DOHH2 (cell line): ENCODE measurements around the gene GK.

Experiments used
- H3F3A ChIP-seq: fragments of 200-600 bp; sonication (generic), shearing (Covaris generic); 2 replicates; pipeline ENCODE4 v1.6.0; 2016; ENCODE audit warnings: antibody characterized with exemption, mild to moderate bottlenecking; ENCODE audit not compliant: control insufficient read depth, insufficient read depth
- H3K27ac ChIP-seq: fragments of 200-600 bp; sonication (generic); 2 replicates; pipeline ENCODE4 v1.5.1; 2014; ENCODE audit warnings: low read depth, mild to moderate bottlenecking, low read length, moderate library complexity
- H3K27me3 ChIP-seq: fragments of 200-600 bp; sonication (generic); 2 replicates; pipeline ENCODE4 v1.6.1; 2014; ENCODE audit warnings: mild to moderate bottlenecking, low read length, mixed read lengths; ENCODE audit not compliant: control insufficient read depth
- H3K36me3 ChIP-seq: fragments of 200-600 bp; sonication (generic); 2 replicates; pipeline ENCODE4 v1.6.1; 2014; ENCODE audit warnings: mild to moderate bottlenecking, low read length, moderate library complexity, mixed read lengths; ENCODE audit not compliant: control insufficient read depth
- H3K4me1 ChIP-seq: fragments of 200-600 bp; sonication (generic); 2 replicates; pipeline ENCODE4 v1.6.1; 2014; ENCODE audit warnings: mild to moderate bottlenecking, low read length, mixed read lengths; ENCODE audit not compliant: control insufficient read depth
- H3K4me2 ChIP-seq: fragments of 200-600 bp; sonication (generic); 2 replicates; pipeline ENCODE4 v1.6.0; 2014; ENCODE audit warnings: mild to moderate bottlenecking, low read length, moderate library complexity
- H3K4me3 ChIP-seq: fragments of 200-600 bp; sonication (generic); 2 replicates; pipeline ENCODE4 v1.5.1; 2014; ENCODE audit warnings: mild to moderate bottlenecking, low read length, mixed read lengths
- H3K79me2 ChIP-seq: fragments of 200-600 bp; sonication (generic); 2 replicates; pipeline ENCODE4 v1.6.1; 2014; ENCODE audit warnings: mild to moderate bottlenecking, low read length, mixed read lengths; ENCODE audit not compliant: control insufficient read depth
- H3K9me2 ChIP-seq: fragments of 200-600 bp; sonication (generic); replicated peaks from 2 replicates; pipeline ENCODE4 v1.6.1; 2014; ENCODE audit warnings: mild to moderate bottlenecking, low read length, mixed read lengths; ENCODE audit not compliant: control insufficient read depth
- H3K9me3 ChIP-seq: fragments of 200-600 bp; sonication (generic); 2 replicates; pipeline ENCODE4 v1.6.1; 2014; ENCODE audit warnings: antibody characterized with exemption, low read length, mixed read lengths; ENCODE audit not compliant: control insufficient read depth, insufficient read depth
- H4K20me1 ChIP-seq: fragments of 200-600 bp; sonication (generic); 2 replicates; pipeline ENCODE4 v1.6.0; 2014; ENCODE audit warnings: low read depth, mild to moderate bottlenecking, antibody characterized with exemption, low read length, moderate library complexity; ENCODE audit not compliant: control insufficient read depth, insufficient read depth
- EZH2phosphoT487 ChIP-seq: fragments of 200-600 bp; sonication (generic); IDR thresholded peaks from 2 replicates; pipeline ENCODE4 v1.6.1; 2017; ENCODE audit warnings: borderline replicate concordance, mild to moderate bottlenecking, antibody characterized with exemption, low read length, moderate library complexity, mixed read lengths
- TF ChIP-seq, protein P1 (sequence below): fragments of 200-600 bp; sonication (generic); IDR thresholded peaks from one replicate; pipeline ENCODE4 v1.5.1; 2014; ENCODE audit warnings: antibody characterized with exemption, mild to moderate bottlenecking, low read depth, low read length; ENCODE audit not compliant: poor library complexity, severe bottlenecking

Gene GK

DNA sequence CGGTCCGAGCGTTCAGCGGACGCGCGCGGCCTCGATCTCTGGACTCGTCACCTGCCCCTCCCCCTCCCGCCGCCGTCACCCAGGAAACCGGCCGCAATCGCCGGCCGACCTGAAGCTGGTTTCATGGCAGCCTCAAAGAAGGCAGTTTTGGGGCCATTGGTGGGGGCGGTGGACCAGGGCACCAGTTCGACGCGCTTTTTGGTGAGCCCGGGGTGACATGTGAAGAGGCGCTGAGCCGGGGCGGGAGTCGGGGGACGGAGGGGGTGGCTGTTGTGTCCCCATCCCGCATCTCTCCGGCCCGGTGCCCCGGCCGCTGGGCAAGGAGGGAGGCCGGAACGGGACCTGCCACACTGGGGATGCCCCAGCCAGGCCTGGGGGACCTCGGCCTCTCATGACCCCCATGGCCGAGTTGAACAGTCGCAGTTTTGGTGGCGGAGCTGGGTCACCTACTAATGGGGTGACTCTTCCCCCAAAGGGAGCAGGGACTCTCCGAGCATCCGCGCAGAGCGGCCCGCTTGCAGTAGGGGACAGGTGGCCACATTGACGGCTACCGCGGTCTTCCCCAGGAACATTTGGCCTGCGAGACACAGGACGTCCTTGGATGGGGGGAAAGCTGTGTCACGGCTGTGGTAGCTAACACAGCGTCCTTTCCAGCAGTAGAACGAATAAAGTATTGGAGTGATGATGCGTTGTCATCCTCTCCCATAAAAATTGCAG lies at the start of gene GK:
GK (plus strand) TSS at position 9 of the 717 bp plus-strand sequence; CDS start at position 124, 115 bp downstream.
- H3K36me3 ChIP-seq: no peaks in the 10 kb centered on the region
- TF ChIP-seq, protein P1, sequence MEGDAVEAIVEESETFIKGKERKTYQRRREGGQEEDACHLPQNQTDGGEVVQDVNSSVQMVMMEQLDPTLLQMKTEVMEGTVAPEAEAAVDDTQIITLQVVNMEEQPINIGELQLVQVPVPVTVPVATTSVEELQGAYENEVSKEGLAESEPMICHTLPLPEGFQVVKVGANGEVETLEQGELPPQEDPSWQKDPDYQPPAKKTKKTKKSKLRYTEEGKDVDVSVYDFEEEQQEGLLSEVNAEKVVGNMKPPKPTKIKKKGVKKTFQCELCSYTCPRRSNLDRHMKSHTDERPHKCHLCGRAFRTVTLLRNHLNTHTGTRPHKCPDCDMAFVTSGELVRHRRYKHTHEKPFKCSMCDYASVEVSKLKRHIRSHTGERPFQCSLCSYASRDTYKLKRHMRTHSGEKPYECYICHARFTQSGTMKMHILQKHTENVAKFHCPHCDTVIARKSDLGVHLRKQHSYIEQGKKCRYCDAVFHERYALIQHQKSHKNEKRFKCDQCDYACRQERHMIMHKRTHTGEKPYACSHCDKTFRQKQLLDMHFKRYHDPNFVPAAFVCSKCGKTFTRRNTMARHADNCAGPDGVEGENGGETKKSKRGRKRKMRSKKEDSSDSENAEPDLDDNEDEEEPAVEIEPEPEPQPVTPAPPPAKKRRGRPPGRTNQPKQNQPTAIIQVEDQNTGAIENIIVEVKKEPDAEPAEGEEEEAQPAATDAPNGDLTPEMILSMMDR: no peak
- TF ChIP-seq EZH2phosphoT487: no peak
- H3K9me3 ChIP-seq: no peaks in the 10 kb centered on the region
- H3F3A ChIP-seq: no peaks in the 10 kb centered on the region
- no peaks in the 10 kb centered on the region for H4K20me1 ChIP-seq
- H3K9me2 ChIP-seq: no peaks in the 10 kb centered on the region
- peak within 1 kb of the TSS; percentile 51 for H3K27ac ChIP-seq
- peak within 1 kb of the TSS; percentile 77 for H3K4me3 ChIP-seq
- peaks cover 35% of the 10 kb centered on the region for H3K4me1 ChIP-seq
- H3K27me3 ChIP-seq: no peaks in the 10 kb centered on the region
- peaks cover 25% of the 10 kb centered on the region for H3K79me2 ChIP-seq
- H3K4me2 ChIP-seq: peak within 1 kb of the TSS; percentile 89

DNA sequence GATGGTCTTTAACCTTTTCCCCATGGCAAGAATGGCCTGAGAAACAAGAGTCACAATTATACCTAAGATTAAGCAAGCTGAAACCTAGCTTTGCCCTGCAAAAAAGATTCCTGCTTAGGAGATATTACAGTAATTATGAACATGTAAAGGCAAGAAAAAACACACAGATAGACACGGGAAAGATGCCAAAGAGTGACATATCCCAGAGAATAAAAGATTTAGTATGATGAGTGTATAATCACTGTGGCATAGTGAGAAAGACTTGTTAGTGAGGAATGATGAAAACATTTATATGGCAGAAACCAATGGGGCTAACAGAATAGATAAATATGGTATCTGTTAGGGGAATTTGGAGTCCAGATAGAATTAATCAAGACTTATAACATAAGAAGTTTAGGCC lies 46.1 kb upstream of the GK start:
- H3K27ac ChIP-seq: no peak overlapping the region
- no peaks in the 10 kb centered on the region for H3F3A ChIP-seq
- no peak for TF ChIP-seq EZH2phosphoT487
- TF ChIP-seq, protein P1: no peak
- H3K36me3 ChIP-seq: no peaks in the 10 kb centered on the region
- no peaks in the 10 kb centered on the region for H3K9me2 ChIP-seq
- H3K4me2 ChIP-seq: no peak overlapping the region
- no peaks in the 10 kb centered on the region for H4K20me1 ChIP-seq
- no peaks in the 10 kb centered on the region for H3K27me3 ChIP-seq
- H3K79me2 ChIP-seq: no peaks in the 10 kb centered on the region
- no peak overlapping the region for H3K4me3 ChIP-seq
- H3K9me3 ChIP-seq: no peaks in the 10 kb centered on the region
- H3K4me1 ChIP-seq: 0 out of 2 replicates have a peak, but pooled peaks cover 5% of the 10 kb centered on the region

DNA sequence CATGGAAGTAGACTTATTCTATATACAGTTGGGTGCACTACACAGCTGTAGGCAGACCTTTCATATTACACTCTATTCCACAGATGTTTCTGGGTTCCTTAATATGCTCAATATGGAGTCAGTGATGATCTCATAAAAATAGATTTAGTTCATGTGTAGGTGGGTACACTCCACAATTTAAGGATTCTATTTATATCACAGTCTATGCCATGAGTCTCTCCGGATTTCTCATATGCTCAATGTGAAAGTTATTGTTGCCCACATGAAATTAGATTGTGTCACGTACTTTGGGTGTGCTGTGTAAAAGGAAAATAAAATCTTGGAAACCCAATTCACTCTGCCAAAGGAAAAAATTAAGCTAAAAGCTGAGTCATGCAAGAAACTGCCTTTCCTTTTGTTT lies 43.2 kb upstream of the GK start:
- no peaks in the 10 kb centered on the region for H3K36me3 ChIP-seq
- H3K4me3 ChIP-seq: no peak overlapping the region
- H3K4me2 ChIP-seq: no peak overlapping the region
- H3F3A ChIP-seq: no peaks in the 10 kb centered on the region
- no peak overlapping the region for H3K27ac ChIP-seq
- 0 out of 2 replicates have a peak, but pooled peaks cover 5% of the 10 kb centered on the region for H3K4me1 ChIP-seq
- H3K9me3 ChIP-seq: no peaks in the 10 kb centered on the region
- no peaks in the 10 kb centered on the region for H4K20me1 ChIP-seq
- no peaks in the 10 kb centered on the region for H3K27me3 ChIP-seq
- TF ChIP-seq, protein P1: no peak
- no peak for TF ChIP-seq EZH2phosphoT487
- H3K79me2 ChIP-seq: no peaks in the 10 kb centered on the region
- no peaks in the 10 kb centered on the region for H3K9me2 ChIP-seq
